ENCODE results near the gene PDLIM5. TPM values are rescaled to one million over a fixed set of nuclear protein-coding genes. Genes with fewer than 3 reads are reported as not detected.
"Not testable (repeated sequence)": the region's sequence is repeated elsewhere in the genome, so short reads cannot be mapped to it uniquely, and the experiment has no call there.

PDLIM5 gene
- total RNA-seq, 6 experiments from 2014 or later: 152 to 240 (median 171) TPM

- Mint-ChIP-seq H3K9me3 (no peaks in the 10 kb centered on the region), H3K27ac (0 out of 2 replicates have a peak overlapping the region, but pooled peaks have one; percentile 5), H3K27me3 (ENCODE audit: insufficient read depth) (no peaks in the 10 kb centered on the region), H3K36me3 (ENCODE audit: low read depth) (peaks cover 16% of the 10 kb centered on the region), H3K4me3 (no peak overlapping the region), H3K4me1 (ENCODE audit: low read depth) (peaks cover 64% of the 10 kb centered on the region)
- TF ChIP-seq CTCF (IDR thresholded peaks at IDR 0.05): no peak
- no peak for DNase-seq
Observed at GRCh38 chr4:94477227-94477626, 25.5 kb downstream of the PDLIM5 start.

GRCh38 chr4:94478805-94479204 is 27.1 kb downstream of the PDLIM5 start:
- peaks cover 60% of the 10 kb centered on the region for H3K4me1 Mint-ChIP-seq (ENCODE audit: low read depth)

GRCh38 chr4:94479358-94480141 is 27.8 kb downstream of the PDLIM5 start:
- no peaks in the 10 kb centered on the region for H3K27me3 Mint-ChIP-seq (ENCODE audit: insufficient read depth)
- no peak for DNase-seq
- H3K36me3 Mint-ChIP-seq (ENCODE audit: low read depth): peaks cover 13% of the 10 kb centered on the region
- no peak for TF ChIP-seq CTCF (IDR thresholded peaks at IDR 0.05)
- peak overlapping the region; percentile 58 for H3K27ac Mint-ChIP-seq
- H3K9me3 Mint-ChIP-seq: no peaks in the 10 kb centered on the region
- H3K4me1 Mint-ChIP-seq (ENCODE audit: low read depth): peaks cover 66% of the 10 kb centered on the region
- no peak overlapping the region for H3K4me3 Mint-ChIP-seq

More at GRCh38 chr4:94478805-94479204, 27.1 kb downstream of the PDLIM5 start:
- H3K4me3 Mint-ChIP-seq; H3K27me3 Mint-ChIP-seq (ENCODE audit: insufficient read depth); H3K36me3 Mint-ChIP-seq (ENCODE audit: low read depth); H3K9me3 Mint-ChIP-seq; DNase-seq: not testable (repeated sequence)
- H3K27ac Mint-ChIP-seq: peak overlapping the region; percentile 58; the same call in 1 of the 2 replicates

GRCh38 chr4:94480362-94480951 is 28.7 kb downstream of the PDLIM5 start:
- Mint-ChIP-seq H3K36me3 (ENCODE audit: low read depth) (peaks cover 21% of the 10 kb centered on the region), H3K4me3 (no peak overlapping the region), H3K27ac (peak overlapping the region; percentile 46), H3K4me1 (ENCODE audit: low read depth) (peaks cover 71% of the 10 kb centered on the region), H3K9me3 (no peaks in the 10 kb centered on the region), H3K27me3 (ENCODE audit: insufficient read depth) (no peaks in the 10 kb centered on the region)
- DNase-seq: no peak
- TF ChIP-seq CTCF (IDR thresholded peaks at IDR 0.05): no peak

GRCh38 chr4:94483895-94484294 is 32.2 kb downstream of the PDLIM5 start:
- DNase-seq: no peak
- Mint-ChIP-seq H3K4me3 (no peak overlapping the region), H3K36me3 (ENCODE audit: low read depth) (peaks cover 26% of the 10 kb centered on the region), H3K27me3 (ENCODE audit: insufficient read depth) (no peaks in the 10 kb centered on the region), H3K9me3 (no peaks in the 10 kb centered on the region), H3K27ac (peak overlapping the region; percentile 65), H3K4me1 (ENCODE audit: low read depth) (peaks cover 83% of the 10 kb centered on the region)
- no peak for TF ChIP-seq CTCF (IDR thresholded peaks at IDR 0.05)

GRCh38 chr4:94484818-94485217 is 33.1 kb downstream of the PDLIM5 start:
- Mint-ChIP-seq H3K4me1 (ENCODE audit: low read depth) (peaks cover 83% of the 10 kb centered on the region), H3K36me3 (ENCODE audit: low read depth) (peaks cover 26% of the 10 kb centered on the region), H3K27me3 (ENCODE audit: insufficient read depth) (no peaks in the 10 kb centered on the region), H3K27ac (peak overlapping the region; percentile 16; the same call in 1 of the 2 replicates), H3K9me3 (no peaks in the 10 kb centered on the region), H3K4me3 (no peak overlapping the region)
- no peak for TF ChIP-seq CTCF (IDR thresholded peaks at IDR 0.05)
- no peak for DNase-seq

Data from HFFc6 (cell line).